Neuron (in vitro differentiated cells): ENCODE measurements around the gene CLPTM1L.
"Not testable (repeated sequence)": the region's sequence is repeated elsewhere in the genome, so short reads cannot be mapped to it uniquely, and the experiment has no call there.

Experiments used
- H2AFZ ChIP-seq: one replicate; pipeline ENCODE4 v1.6.1; 2013; ENCODE audit warnings: low read depth, mild to moderate bottlenecking, inconsistent platforms, low read length, moderate library complexity
- H3K27me3 ChIP-seq: one replicate; pipeline ENCODE4 v1.6.1; 2013; ENCODE audit warnings: low read length; ENCODE audit not compliant: insufficient read depth
- H3K36me3 ChIP-seq: one replicate; pipeline ENCODE4 v1.6.1; 2013; ENCODE audit warnings: low read length; ENCODE audit not compliant: insufficient read depth
- H3K4me1 ChIP-seq: one replicate; pipeline ENCODE4 v1.6.1; 2013; ENCODE audit warnings: low read length; ENCODE audit not compliant: insufficient read depth
- H3K4me3 ChIP-seq: 2 replicates; pipeline ENCODE4 v1.5.1; 2013; ENCODE audit warnings: mild to moderate bottlenecking, low read length, moderate library complexity
- H3K9me3 ChIP-seq: one replicate; pipeline ENCODE4 v1.6.1; 2013; ENCODE audit warnings: low read length

Gene CLPTM1L

GRCh38 chr5:1330146-1330846 lies 14.6 kb downstream of the CLPTM1L start:
- Histone ChIP-seq H3K27me3 (no peaks in the 10 kb centered on the region), H3K9me3 (no peaks in the 10 kb centered on the region), H3K36me3 (peaks cover 53% of the 10 kb centered on the region), H2AFZ (no peak overlapping the region), H3K4me1 (no peaks in the 10 kb centered on the region), H3K4me3 (no peak overlapping the region)

DNA sequence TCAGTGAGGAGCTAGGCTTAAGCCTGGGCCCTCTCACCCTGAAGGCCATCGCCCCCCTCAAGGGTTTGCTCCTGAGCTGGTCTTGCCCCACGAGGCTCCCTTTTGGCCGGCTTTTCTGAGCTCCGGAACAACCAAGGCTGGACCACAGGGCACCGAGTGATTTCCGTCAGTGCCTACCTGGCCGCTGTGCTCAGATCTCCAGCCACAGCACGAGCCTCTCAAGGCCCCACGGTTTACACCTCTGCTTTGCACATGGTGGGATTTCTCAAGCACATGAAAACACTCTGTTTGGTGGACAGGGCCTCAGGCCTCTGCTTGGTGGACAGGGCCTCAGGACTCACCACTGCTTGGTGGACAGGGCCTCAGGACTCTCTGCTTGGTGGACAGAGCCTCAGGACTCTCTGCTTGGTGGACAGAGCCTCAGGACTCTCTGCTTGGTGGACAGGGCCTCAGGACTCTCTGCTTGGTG lies 15.8 kb downstream of the CLPTM1L start:
- H3K27me3 ChIP-seq, result no peaks in the 10 kb centered on the region
- no peak overlapping the region for H3K4me3 ChIP-seq
- no peaks in the 10 kb centered on the region for H3K4me1 ChIP-seq
- H3K36me3 ChIP-seq, result peaks cover 54% of the 10 kb centered on the region
- no peak overlapping the region for H2AFZ ChIP-seq
- H3K9me3 ChIP-seq, result no peaks in the 10 kb centered on the region

DNA sequence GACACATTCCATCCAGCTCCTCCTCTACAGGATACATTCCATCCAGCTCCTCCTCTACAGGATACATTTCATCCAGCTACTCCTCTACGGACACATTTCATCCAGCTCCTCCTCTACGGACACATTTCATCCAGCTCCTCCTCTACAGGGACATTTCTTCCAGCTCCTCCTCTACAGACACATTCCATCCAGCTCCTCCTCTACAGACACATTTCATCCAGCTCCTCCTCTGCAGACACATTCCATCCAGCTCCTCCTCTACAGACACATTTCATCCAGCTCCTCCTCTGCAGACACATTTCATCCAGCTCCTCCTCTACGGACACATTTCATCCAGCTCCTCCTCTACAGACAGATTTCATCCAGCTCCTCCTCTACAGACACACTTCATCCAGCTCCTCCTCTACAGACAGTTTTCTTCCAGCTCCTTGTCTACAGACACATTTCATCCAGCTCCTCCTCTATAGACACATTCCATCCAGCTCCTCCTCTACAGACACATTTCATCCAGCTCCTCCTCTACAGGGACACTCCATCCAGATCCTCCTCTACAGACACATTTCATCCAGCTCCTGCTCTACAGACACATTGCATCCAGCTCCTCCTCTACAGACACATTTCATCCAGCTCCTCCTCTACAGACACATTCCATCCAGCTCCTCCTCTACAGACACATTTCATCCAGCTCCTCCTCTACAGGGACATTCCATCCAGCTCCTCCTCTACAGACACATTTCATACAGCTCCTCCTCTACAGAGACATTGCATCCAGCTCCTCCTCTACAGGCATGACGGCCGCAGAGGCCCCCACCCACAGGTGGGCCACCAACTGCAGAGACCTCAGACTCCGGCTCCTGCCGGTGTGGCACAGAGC lies 16.4 kb downstream of the CLPTM1L start:
- not testable (repeated sequence) for H3K4me3 ChIP-seq, H3K9me3 ChIP-seq, H3K4me1 ChIP-seq, H2AFZ ChIP-seq, H3K27me3 ChIP-seq
- peaks cover 53% of the 10 kb centered on the region for H3K36me3 ChIP-seq

- H3K9me3 ChIP-seq, H3K4me3 ChIP-seq, H3K27me3 ChIP-seq, H2AFZ ChIP-seq, H3K4me1 ChIP-seq: not testable (repeated sequence)
- H3K36me3 ChIP-seq, result peaks cover 55% of the 10 kb centered on the region
Observed at GRCh38 chr5:1326901-1327756, 17.8 kb downstream of the CLPTM1L start.

DNA sequence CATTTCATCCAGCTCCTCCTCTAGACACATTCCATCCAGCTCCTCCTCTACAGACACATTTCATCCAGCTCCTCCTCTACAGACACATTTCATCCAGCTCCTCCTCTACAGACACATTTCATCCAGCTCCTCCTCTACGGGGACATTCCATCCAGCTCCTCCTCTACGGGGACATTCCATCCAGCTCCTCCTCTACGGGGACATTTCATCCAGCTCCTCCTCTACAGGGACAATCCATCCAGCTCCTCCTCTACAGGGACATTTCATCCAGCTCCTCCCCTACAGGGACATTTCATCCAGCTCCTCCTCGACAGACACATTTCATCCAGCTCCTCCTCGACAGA lies 18.4 kb downstream of the CLPTM1L start:
- H3K27me3 ChIP-seq, H3K9me3 ChIP-seq, H2AFZ ChIP-seq, H3K4me1 ChIP-seq, H3K4me3 ChIP-seq: not testable (repeated sequence)
- H3K36me3 ChIP-seq, result peaks cover 56% of the 10 kb centered on the region

DNA sequence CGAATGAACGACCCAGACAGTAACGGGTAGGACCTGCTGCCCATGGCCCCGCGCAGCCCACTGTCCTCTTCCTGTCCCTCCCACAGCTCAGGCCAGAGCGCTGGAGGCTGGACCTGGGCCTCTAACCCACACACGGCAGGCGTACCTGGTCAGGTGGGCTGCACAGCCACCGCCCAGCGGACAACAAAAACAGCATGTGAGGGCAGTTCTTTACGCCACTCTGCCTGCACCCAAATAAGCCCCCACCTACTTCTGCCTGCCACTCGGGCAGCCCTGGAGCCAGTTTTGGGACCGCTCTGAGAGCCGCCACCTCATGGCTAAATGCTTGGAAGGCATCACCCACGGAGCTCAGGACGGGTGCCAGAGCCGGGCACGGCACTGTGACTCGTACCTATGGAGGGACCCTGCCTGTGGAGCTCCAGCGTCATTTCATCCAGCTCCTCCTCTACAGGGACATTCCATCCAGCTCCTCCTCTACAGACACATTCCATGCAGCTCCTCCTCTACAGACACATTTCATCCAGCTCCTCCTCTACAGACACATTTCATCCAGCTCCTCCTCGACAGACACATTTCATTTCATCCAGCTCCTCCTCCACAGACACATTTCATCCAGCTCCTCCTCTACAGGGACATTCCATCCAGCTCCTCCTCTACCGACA lies 18.9 kb downstream of the CLPTM1L start:
- Histone ChIP-seq H3K4me3 (no peak overlapping the region), H3K36me3 (peaks cover 58% of the 10 kb centered on the region), H3K9me3 (no peaks in the 10 kb centered on the region), H2AFZ (no peak overlapping the region), H3K4me1 (no peaks in the 10 kb centered on the region), H3K27me3 (no peaks in the 10 kb centered on the region)

GRCh38 chr5:1325191-1325741 lies 19.6 kb downstream of the CLPTM1L start:
- Histone ChIP-seq H3K4me3 (no peak overlapping the region), H3K4me1 (no peaks in the 10 kb centered on the region), H3K36me3 (peaks cover 59% of the 10 kb centered on the region), H2AFZ (no peak overlapping the region), H3K9me3 (no peaks in the 10 kb centered on the region), H3K27me3 (no peaks in the 10 kb centered on the region)

- Histone ChIP-seq H3K4me1 (no peaks in the 10 kb centered on the region), H3K9me3 (no peaks in the 10 kb centered on the region), H3K36me3 (peaks cover 60% of the 10 kb centered on the region), H3K4me3 (no peak overlapping the region), H2AFZ (no peak overlapping the region), H3K27me3 (no peaks in the 10 kb centered on the region)
Observed at GRCh38 chr5:1324719-1325190, 20.1 kb downstream of the CLPTM1L start.

GRCh38 chr5:1324301-1324700 lies 20.6 kb downstream of the CLPTM1L start:
- no peak overlapping the region for H3K4me3 ChIP-seq
- no peaks in the 10 kb centered on the region for H3K27me3 ChIP-seq
- no peak overlapping the region for H2AFZ ChIP-seq
- peaks cover 64% of the 10 kb centered on the region for H3K36me3 ChIP-seq
- H3K9me3 ChIP-seq, result no peaks in the 10 kb centered on the region
- no peaks in the 10 kb centered on the region for H3K4me1 ChIP-seq

GRCh38 chr5:1323803-1324173 lies 21.1 kb downstream of the CLPTM1L start:
- no peaks in the 10 kb centered on the region for H3K9me3 ChIP-seq
- no peaks in the 10 kb centered on the region for H3K27me3 ChIP-seq
- H2AFZ ChIP-seq, result no peak overlapping the region
- H3K36me3 ChIP-seq, result peaks cover 68% of the 10 kb centered on the region
- no peak overlapping the region for H3K4me3 ChIP-seq
- no peaks in the 10 kb centered on the region for H3K4me1 ChIP-seq

DNA sequence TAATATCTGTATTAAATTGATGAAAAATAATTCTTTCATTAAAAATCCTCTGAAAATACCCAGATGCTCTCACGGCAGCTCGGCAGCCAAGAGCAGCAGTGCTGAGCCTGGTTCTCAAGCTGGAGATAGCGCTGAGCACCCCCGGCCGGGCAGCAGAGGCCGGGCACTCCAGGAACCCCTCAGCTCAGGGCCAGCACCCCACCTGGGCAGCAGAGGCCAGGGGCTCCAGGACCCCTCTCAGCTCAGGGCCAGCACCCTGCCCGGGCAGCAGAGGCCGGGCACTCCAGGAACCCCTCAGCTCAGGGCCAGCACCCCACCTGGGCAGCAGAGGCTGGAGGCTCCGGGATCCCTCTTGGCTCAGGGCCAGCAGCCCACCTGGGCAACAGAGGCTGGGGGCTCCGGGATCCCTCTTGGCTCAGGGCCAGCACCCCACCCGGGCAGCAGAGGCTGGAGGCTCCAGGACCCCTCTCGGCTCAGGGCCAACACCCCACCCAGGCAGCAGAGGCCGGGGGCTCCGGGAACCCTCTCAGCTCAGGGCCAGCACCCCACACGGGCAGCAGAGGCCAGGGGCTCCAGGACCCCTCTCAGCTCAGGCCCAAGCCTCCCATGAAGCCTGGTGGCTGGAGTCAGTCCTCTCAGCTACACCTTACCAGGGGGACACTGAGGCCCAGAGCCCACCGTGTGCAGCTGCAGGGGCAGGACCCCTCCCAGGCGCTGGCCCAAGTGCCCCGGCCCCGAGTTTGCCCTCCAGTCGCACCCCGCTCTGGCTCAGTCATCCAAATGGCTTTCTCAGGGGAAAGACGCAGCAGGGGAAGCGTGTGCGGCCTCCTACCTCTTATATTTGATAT lies 21.7 kb downstream of the CLPTM1L start:
- no peak overlapping the region for H3K4me3 ChIP-seq
- no peaks in the 10 kb centered on the region for H3K27me3 ChIP-seq
- no peak overlapping the region for H2AFZ ChIP-seq
- H3K9me3 ChIP-seq, result no peaks in the 10 kb centered on the region
- peaks cover 74% of the 10 kb centered on the region for H3K36me3 ChIP-seq
- no peaks in the 10 kb centered on the region for H3K4me1 ChIP-seq
